Activated T-cell treated with anti-CD3 and anti-CD28 coated beads for 24 hours (primary cell): Measurements from ENCODE around the gene CCL16.
"Not testable (repeated sequence)": the region's sequence is repeated elsewhere in the genome, so short reads cannot be mapped to it uniquely, and the experiment has no call there.

Experiments used
- DNase-seq: peaks from one replicate; pipeline ENCODE4 v3.0.0-alpha.2; 2020; ENCODE audit warnings: low read depth

CCL16 gene, protein sequence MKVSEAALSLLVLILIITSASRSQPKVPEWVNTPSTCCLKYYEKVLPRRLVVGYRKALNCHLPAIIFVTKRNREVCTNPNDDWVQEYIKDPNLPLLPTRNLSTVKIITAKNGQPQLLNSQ

DNA sequence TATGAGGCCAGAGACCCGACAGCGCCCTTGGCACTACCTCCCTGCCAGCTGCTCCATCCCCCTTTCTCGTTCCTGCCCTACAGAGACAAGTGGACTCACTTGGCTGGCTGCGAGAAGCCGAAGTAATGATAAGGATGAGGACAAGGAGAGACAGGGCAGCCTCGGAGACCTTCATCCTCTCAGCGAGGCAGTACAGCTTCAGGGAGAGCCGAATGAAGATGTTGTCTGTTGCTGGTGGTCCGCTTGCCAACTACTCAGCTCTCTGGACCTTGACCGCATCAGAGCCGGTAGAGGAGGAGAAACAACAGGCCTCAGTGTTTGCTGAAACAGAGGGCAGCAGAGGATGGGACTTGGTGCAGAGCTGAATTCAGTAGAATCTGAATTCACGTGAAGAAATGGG is at the start of gene CCL16:
Gene CCL16, minus strand, starts transcription at position 252 of the 400 bp plus-strand sequence. Its CDS starts 77 bp downstream, at position 175.
- DNase-seq: no peak

DNA sequence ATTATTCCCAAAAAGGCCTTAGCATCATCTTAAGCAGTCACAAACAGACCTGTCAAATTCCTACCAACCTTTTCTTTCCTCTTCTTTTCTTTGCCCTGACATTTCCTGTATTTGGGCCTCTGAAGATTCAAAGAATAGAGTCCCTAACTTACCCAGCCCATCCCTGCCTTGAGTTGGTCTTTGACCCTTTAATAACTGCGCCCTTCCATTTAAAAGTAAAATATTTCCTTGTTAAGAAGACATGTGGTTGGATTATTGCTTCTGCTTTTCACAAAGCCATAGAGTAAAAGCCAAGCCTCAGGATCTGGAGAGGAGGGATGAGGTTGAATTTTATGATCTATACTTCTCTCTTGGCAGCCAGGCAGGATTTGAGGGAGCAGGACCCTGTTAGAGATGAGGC is 49.7 kb upstream of the CCL16 start:
- no peak for DNase-seq

DNA sequence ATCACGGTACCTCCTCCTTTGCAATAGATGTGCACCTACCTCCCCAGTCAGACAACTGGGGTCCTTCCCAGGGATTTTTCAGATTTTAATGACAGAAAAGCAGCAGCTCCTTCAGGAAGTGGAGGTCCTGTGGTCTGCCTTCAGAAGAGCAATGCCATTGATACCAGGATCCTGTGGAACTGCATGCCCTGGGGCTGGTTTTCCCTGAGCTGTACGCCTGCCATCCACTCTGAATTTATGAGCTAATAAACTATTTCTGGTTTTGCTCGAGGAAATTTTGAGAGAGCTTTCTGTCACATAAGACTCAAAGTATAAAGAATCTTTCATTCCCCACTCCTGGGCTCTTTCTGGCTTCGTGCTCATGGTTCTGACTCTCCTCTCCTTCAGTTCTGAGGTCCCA is 46.5 kb upstream of the CCL16 start:
- no peak for DNase-seq

DNA sequence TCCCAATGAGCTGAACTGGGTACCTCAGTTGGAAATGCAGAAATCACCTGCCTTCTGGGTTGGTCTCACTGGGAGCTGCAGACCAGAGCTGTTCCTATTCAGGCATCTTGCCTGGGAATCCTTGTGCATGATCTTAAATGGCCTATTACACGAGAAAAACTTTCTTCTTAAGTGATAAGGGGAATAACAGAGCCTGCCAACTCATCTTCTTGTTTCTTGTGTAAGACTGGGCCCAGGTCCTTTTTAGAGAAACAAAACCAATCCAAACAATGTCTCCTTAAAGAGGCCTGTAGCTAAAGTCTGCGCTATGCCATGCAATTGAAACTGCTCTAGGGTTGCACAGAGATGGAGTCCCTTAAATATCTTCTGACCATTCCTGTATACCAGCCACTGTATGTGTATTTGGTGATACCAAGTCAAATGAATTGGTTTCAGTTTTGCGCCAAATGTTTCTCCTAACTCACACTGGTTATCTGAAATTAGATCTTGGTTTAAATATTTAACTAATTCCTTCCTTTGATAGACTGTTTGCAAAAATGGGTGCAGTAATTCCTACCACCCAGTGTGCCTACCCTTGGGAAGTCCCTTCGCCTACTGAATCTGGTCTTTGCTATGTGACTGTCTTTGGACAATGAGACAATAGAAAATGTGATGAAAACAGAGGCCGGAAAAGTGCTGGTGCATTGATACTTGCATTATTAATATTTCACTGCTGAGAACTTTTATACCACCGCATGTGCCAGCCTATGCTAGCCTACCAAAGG is 43.0 kb upstream of the CCL16 start:
- no peak for DNase-seq

DNA sequence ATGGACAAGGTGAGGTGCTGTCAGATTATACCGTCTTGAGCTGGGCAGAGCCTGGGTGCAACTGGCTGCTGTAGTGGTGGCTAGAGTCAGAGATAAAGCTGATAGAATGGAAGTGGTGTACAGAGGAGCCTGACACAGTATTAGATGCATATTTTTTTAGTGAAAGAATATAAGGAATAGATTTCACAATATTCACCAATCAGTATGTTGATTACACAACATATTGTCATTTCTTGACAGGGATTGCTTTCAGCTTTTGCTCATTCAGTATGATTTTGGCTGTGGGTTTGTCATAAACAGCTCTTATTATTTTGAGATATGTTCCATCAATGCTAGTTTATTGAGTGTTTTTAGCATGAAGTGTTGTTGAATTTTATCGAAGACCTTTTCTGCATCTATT is 38.1 kb upstream of the CCL16 start:
- no peak for DNase-seq

DNA sequence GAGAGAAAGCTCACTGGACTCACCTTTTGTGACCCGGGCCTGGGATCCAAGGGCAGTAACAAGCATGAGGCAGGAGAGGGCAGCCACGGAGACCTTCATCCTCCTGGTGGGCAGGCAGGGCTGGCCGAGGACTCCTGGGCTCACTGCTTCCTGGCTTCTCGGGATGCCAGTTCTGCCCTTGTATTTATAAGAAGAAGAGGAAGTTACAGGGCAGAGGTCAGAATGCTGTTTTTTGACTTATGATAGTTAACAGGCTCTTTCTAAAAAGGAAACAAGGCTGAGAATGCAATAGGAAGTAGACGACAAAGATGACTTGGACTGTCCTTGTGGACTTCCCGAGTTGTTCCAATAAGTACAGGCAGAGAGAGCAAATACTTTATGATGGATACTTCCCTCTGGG is 36.5 kb upstream of the CCL16 start, which contains the start of gene CCL23:
Gene CCL23, minus strand, starts transcription at position 174 of the 400 bp plus-strand sequence. Its CDS starts 75 bp downstream, at position 99.
- DNase-seq: no peak

DNA sequence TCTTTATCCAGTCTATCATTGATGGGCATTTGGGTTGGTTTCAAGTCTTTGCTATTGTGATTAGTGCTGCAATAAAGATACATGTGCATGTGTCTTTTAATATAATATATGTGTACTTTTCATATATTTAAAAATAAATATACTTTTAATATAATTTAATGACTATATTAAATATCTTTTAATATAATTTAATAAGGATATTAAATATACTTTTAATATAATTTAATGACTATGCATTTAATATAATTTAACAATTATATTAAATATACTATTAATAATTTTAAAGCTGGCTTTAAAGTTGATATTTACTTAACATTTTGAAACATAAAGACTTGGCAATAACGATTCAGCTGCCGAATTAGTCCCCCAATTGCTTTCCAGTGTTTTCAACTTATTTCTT is 35.3 kb upstream of the CCL16 start:
- no peak for DNase-seq

DNA sequence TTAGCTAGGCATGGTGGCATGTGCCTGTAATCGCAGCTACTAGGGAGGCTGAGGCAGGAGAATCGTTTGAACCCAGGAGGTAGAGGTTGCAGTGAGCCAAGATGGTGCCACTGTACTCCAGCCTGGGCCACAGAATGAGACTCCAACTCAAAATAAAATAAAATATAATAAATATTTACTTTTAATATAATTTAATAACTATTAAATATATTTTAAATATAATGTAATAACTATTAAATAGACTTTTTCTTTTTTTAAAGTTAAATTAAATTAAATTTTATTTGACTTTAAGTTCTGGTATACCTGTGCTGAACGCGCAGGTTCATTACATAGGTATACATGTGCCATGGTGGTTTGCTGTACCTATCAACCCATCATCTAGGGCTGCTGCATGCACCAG is 34.6 kb upstream of the CCL16 start:
- DNase-seq: not testable (repeated sequence)

DNA sequence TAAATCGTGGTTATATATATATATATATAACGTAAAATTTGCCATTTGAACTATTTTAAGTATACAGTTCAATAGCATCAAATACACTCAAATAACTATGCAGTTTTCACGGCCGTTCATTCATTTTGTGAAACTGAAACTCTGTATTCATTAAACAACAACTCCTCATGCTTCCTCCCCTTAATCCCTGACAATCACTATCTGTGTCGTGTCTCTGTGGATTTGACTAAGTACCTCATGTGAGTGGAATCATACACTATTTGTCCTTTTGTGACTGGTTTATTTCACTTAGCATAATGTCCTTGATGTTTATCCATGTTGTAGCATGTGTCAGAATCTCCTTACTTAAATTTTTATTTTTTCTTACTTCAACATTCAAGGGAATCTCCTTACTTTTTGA is 33.6 kb upstream of the CCL16 start:
- DNase-seq: no peak

DNA sequence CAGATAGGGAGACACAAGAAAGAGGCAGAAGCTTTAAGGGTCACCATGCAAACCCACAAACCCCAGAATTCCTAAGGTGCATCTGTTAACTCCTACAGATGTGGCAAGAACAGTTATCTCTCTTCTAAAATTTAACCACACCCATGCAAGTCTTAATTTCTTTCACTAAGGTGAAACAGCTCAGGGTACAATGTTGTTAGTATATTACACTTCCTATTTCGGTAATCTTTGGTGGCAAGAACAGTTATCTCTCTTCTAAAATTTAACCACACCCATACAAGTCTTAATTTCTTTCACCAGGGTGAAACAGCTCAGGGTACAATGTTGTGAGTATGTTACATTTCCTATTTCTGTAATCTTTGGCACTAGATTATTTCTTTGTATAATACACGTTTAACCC is 29.9 kb upstream of the CCL16 start:
- no peak for DNase-seq

DNA sequence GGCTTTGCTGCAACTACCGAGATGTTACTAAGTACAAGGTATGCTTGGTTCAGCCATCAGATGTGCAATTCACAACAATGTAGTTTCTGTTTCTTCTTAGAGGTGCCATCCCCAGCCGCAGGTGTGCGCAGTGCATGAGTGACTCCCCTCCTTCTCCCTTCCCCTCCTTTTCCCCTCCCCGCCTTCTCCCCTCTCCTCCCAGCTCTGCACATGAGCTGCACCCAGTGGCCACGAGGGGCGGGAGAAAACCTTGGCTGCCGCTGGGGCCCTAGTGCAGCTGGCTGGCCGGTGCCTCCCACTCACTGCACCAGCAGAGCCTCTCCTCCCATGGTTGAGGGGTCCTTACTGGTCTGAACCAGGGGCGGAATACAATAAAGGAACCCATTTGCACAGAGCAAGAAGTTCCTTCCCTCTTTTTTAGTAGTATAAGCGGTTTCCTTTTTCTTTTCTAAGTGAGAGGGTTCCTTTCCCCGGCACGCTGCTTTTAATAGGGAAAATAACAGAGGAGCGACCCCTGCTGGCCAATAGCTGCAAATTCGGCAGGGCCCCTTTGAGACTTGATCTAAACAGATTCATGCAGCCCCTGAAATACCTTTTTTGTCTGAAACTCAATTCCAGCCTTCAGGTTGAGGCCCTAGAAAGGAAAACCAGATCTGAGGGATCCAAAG is 27.8 kb upstream of the CCL16 start:
- no peak for DNase-seq

DNA sequence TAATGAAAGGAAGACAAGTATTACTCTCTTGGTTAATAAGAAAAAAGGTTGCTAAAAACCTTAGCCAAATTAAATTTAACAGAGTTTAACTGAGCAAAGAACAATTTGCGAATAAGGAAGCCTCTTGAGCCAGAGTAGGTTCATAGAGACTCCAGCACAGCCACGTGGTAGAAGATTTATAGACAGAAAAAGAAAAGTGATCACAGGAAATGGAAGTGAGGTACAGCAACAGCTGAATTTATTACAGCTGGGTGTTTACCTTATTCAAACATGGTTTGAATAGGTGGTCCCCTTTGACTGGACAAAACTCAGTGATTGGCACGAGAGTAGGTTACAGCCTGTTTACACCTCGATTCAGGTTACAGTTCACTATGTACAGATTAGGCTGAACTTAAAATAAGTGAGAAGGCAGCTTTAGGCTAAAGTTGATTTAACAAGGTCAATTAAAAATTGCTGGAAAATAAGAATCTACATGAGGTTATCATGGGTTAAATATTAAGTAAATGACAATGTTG is 23.4 kb upstream of the CCL16 start:
- no peak for DNase-seq

DNA sequence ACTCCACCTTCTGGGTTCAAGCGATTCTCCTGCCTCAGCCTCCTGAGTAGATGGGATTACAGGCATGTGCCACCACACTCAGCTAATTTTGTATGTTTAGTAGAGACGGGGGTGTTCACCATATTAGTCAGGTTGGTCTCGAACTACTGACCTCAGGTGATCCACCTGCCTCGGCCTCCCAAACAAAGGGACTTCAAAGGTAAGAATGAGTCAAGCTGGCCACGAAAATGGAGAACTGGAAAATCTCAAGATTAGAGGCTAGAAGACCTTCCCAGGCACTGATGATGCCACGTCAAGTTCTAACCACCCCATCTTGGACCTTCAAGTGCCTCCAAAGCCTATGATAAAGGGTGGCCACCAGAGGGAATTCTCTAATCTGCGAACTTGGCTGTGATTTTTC is 21.3 kb upstream of the CCL16 start:
- DNase-seq: no peak

DNA sequence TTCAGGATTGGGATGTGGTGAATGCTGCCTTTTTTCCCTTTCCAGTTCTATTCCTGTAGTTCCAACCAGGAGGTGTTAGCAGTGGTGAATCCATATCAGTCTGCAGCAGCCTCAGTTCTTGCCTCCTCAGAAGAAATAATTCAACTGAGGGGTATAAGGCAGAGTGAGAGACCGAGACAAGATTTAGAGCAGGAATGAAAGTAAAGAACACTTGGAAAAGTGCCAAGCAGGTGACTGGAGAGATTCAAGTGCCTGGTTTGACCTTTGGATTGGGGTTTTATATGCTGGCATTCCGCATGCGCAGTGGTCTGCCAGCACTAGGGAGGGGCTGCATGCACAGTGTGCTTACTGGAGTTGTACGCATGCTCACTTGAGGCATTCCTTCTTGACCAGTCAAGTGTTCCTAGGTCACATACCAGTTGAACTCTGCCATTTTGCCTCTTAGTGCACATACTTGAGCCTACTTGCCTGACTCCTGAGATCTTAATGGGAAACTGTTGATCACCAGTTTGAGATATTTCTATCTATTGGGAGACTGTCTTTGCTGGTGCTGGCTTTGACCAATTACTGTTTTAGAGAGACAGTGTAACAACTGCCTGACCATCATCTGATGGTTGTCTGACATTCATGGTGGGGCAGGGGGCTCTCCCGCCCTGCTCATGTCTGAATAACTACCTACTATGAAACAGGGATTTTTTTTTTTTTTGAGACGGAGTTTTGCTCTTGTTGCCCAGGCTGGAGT is 20.7 kb upstream of the CCL16 start:
- no peak for DNase-seq

DNA sequence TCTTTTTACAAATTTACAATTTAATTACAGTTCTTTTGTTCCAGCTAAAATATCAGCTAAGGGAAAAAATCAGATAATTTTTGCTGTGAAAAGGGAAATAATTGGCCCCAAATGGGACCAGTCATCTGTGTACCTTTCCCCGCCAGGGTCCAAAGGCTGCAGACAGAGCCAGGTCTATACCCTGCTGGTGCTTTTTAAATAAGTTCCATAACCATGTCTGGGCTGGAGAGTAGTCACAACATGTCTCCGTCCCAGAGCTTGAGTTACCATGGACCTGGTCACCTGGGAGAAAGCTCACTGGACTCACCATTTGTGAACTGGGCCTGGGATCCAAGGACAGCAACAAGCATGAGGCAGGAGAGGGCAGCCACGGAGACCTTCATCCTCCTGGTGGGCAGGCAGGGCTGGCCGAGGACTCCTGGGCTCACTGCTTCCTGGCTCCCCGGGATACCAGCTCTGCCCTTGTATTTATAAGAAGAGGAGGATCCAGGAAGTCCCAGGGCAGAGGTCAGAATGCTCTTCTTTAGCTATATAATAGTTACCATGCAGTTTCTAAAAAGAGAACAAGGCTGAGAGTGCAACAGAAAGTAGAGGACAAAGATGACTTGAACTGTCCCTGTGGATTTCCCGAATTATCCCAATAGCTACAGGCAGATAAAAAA is 19.9 kb upstream of the CCL16 start, which contains the start of gene CCL15:
Gene CCL15, minus strand, starts transcription at position 444 of the 662 bp plus-strand sequence. Its CDS starts 61 bp downstream, at position 383.
- DNase-seq: no peak

DNA sequence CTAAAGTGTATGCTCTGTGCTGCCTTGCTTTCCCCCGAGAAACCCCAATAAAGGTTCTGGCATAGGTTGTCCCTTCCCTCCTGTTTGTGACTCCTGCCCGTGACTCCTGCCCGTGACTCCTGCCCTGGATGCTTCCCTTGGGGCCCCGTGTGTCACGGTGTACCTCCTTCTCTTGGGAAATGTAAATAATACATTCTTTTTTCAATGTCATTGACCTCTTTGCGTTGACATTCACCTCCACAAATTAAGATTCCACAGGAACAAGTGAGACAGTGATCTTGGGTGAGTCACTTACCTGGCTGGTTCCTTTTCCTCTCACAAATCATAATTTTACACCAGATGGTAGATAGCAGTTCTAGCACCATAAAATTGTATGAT is 19.4 kb upstream of the CCL16 start:
- no peak for DNase-seq

DNA sequence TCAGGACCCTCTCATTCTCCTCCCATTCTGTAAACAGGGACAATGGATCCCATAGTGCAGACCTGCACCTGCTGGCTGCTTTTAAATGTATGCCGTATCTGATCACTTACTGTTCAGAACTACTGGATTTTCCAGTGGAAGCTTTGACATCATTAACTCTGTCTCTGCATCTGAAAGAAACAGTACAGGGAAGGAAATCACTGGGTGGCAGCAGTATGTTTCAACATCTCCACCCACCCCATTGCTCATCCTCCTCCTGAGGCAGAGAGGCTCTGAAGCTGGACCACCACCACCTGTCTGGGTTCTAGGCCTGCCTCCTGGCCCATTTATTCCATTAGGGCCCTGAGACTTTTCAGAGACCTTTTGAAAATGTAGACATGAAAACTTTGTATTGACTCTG is 17.5 kb upstream of the CCL16 start:
- DNase-seq: no peak

DNA sequence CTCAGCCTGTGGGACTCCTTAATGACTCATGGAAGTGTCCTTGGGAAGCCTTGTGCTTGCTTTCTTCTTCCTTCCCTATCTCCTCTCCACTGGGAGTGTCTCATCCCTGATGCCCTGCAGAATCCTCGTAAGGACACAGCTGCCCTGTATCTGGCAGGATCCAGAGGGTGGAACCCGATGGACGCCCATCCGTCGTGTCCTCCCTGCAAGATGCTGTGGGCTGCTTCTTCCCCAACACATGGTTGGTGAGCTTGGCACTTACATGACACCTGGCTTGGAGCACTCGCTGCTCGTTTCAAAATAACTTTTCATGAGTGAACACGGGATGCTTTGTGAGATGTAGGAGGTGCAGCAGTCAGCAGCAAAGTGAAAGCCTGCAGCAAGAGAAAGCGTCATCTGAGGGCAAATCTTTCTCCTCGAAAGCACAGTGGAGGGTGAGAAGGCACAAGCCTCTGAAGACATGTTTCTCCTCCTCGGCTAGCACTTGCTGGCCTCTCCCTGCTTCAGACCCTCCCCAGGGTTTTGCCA is 16.8 kb upstream of the CCL16 start:
- no peak for DNase-seq

DNA sequence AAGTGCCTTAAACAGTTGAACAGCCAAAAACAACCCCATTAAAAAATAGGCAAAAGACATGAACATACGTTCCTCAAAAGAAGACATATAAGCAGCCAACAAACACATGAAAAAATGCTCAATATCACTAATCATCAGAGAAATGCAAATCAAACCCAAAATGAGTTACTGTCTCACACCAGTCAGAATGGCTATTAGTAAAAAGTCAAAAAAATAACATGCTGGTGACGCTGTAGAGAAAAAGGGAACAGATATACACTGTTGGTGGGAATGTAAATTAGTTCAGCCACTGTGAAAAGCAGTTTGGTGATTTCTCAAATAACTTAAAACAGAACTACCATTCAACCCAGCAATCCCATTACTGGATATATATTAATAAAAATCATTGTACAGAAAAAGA is 14.0 kb upstream of the CCL16 start:
- not testable (repeated sequence) for DNase-seq

DNA sequence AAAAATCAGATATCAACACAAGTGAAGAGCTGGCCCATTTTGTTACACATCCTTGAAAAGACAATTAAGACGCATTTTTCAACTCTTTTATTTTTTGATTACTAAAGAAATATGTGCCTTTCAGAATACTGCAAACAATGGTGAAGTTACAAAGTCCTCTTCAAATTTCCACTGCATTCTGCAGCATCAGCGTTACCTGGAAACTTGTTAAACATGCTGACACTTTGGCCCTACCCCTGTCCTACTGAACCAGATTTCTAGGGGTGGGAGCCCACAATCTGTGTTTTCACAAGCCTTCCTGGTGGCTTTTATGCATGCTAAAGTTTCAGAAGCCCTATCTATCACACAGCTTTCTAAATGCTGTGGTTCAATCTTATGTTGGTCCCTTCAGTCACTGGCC is 9.8 kb upstream of the CCL16 start:
- DNase-seq: no peak

DNA sequence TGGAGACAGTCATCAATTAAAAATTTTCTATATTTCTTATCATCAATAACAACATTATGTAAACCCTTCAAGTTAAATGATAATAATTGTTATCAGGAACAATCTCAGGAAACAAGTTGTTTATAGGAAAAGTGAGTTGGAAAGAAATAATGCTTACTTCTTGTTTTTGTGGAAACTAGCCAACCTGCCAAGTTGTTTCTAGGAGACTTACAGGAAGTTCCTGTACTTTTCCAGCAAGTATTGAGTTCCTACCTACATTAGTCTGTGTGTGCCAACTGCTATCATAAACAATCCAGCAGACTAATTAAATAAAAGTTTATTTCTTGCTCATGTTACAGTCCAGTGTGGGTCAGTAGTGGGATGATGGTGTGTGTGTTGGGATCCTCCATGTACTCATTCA is 6.9 kb upstream of the CCL16 start:
- DNase-seq: no peak

DNA sequence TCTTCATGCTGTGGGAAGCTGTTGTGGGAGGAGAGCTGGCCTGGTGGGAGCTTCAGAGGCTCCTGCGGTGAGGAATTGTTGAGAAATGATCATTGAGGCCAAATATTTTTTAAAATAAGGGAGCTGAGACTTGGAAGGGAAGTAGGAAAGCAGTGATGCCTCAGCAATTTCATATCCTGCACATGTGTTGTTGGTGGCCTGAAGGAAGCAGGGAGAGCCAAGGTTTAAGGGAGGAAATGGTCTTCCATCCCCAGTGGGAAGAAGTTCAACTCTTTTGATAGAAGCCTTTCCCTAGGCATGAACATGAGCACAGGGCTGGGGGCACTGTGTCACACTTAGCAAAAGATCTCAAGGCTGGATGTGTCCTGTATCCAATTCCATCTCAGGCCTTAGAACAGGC is 5.3 kb upstream of the CCL16 start, which contains the start of gene CCL14:
Gene CCL14, minus strand, starts transcription at position 87 of the 400 bp plus-strand sequence. Its CDS starts 80 bp downstream, at position 7.
- no peak for DNase-seq
